Mucosa of descending colon (tissue), 3 donors: ENCODE results near the gene ST6GAL1. TPM values are rescaled to one million over a fixed set of nuclear protein-coding genes. Genes with fewer than 3 reads are reported as not detected.

Experiments
- ATAC-seq: fragments of 200-7000 bp; cut with Tn5 transposase; one replicate; pipeline ENCODE4 v1.9.1; 2020; ENCODE audit warnings: mild to moderate bottlenecking, moderate library complexity
- DNase-seq, 3 donors: peaks; one replicate each; pipeline ENCODE4 v3.0.0-alpha.2; 2020
- H3K36me3 ChIP-seq: fragments of 200-600 bp; one replicate; pipeline ENCODE4 v1.8.0; 2021; ENCODE audit warnings: low read depth, mild to moderate bottlenecking
- H3K4me1 ChIP-seq: fragments of 200-600 bp; one replicate; pipeline ENCODE4 v1.8.0; 2021; ENCODE audit warnings: low read depth, mild to moderate bottlenecking
- H3K4me3 ChIP-seq: fragments of 200-600 bp; one replicate; pipeline ENCODE4 v1.8.0; 2021; ENCODE audit warnings: mild to moderate bottlenecking
- H3K9me3 ChIP-seq: fragments of 200-600 bp; one replicate; pipeline ENCODE4 v1.8.0; 2021; ENCODE audit warnings: mild to moderate bottlenecking
- intact Hi-C, 2 donors: fragments of 100-400 bp; cut with DNase I in 1 of 2; cut with micrococcal nuclease in 1 of 2; formaldehyde crosslinking; loops; one replicate each; pipeline versions ENCODE4 v1.11.0 to v1.11.1; 2022; cut with DNase I, micrococcal nuclease
- total RNA-seq, 3 donors: library from RNA; stranded (reverse); fragmentation: NEBNext Ultra II Directional in 2 of 3; extraction: Animal tissue kit (Norgen Biotek cat#: 25700) in 2 of 3; gene quantifications; one replicate each; pipeline versions ENCODE4 v1.2.1 to v1.2.4, GENCODE V29; 2021 to 2023
- TF ChIP-seq, protein P1 (sequence below): fragments of 200-600 bp; IDR thresholded peaks from one replicate; pipeline ENCODE4 v1.8.0; 2022; ENCODE audit warnings: antibody characterized with exemption, mild to moderate bottlenecking
- donor health status: DM: no; HTN: no; CAD: no; lungs with moderate emphysema.
- donor health status: DM: no; HTN: no; CAD: no.
- donor health status: DM: no; HTN: yes; CAD: no.

ST6GAL1 gene
- total RNA-seq, 3 donors from 2014 or later, result 23.5 to 58.9 (median 53.6) TPM

DNA sequence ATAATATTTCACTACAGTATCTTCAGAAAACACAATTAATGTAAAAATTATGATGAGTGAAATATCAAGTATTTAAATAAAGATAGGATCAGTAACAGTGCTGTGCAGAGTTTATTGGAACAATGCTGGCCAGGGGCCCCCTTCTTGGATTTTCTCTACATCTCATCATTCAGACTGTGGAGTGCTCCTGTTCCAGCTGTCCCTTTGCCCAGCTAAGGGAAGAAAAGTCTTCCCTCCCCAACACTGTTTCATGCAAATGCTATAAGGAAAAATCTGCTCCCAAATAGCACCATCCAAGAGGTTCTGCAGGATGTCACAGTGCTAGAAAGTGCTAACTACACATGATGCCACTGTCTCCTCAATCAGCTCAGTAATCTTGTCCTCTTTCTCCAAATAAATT lies 144.5 kb downstream of the ST6GAL1 start:
- Histone ChIP-seq H3K4me3 (no peak overlapping the region), H3K4me1 (no peaks in the 10 kb centered on the region), H3K36me3 (no peaks in the 10 kb centered on the region), H3K9me3 (no peaks in the 10 kb centered on the region)
- DNase-seq (no peak), ATAC-seq (no peak)
- intact Hi-C loops, result no loop called here
- TF ChIP-seq, protein P1, sequence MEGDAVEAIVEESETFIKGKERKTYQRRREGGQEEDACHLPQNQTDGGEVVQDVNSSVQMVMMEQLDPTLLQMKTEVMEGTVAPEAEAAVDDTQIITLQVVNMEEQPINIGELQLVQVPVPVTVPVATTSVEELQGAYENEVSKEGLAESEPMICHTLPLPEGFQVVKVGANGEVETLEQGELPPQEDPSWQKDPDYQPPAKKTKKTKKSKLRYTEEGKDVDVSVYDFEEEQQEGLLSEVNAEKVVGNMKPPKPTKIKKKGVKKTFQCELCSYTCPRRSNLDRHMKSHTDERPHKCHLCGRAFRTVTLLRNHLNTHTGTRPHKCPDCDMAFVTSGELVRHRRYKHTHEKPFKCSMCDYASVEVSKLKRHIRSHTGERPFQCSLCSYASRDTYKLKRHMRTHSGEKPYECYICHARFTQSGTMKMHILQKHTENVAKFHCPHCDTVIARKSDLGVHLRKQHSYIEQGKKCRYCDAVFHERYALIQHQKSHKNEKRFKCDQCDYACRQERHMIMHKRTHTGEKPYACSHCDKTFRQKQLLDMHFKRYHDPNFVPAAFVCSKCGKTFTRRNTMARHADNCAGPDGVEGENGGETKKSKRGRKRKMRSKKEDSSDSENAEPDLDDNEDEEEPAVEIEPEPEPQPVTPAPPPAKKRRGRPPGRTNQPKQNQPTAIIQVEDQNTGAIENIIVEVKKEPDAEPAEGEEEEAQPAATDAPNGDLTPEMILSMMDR, result no peak

- Histone ChIP-seq H3K4me1 (no peaks in the 10 kb centered on the region), H3K4me3 (no peak overlapping the region), H3K36me3 (no peaks in the 10 kb centered on the region), H3K9me3 (no peaks in the 10 kb centered on the region)
- ATAC-seq (no peak), DNase-seq (no peak)
- TF ChIP-seq, protein P1, result no peak
- intact Hi-C loops, result no loop called here
Observed at GRCh38 chr3:187076297-187076696, 146.0 kb downstream of the ST6GAL1 start.

DNA sequence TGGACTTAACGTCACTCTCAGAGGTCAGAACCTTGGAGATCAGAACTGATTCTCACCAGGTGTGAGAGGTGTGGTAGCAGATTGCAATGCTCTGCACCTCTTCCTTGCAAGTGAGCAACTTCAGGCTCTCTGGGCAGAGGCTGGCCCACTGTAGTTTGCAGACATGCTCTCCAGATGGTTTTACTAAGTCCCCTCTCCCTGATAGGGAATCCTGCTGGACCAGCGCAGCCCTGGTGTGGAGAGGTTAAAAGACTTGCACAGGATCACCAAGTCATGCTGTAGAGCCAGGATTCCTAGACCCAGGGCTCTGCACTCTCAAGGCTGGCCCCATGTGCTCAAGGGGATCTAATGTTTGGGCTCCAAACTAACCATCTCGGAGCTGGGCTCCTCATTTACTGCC lies 146.8 kb downstream of the ST6GAL1 start:
- no peaks in the 10 kb centered on the region for H3K9me3 ChIP-seq
- intact Hi-C loops, result no loop called here
- TF ChIP-seq, protein P1, result no peak
- no peak for ATAC-seq
- no peak overlapping the region for H3K4me3 ChIP-seq
- no peak for DNase-seq
- H3K36me3 ChIP-seq, result no peaks in the 10 kb centered on the region
- H3K4me1 ChIP-seq, result no peaks in the 10 kb centered on the region

- no peaks in the 10 kb centered on the region for H3K9me3 ChIP-seq
- H3K4me3 ChIP-seq, result no peak overlapping the region
- DNase-seq, result no peak
- intact Hi-C loops, result no loop called here
- no peaks in the 10 kb centered on the region for H3K4me1 ChIP-seq
- H3K36me3 ChIP-seq, result no peaks in the 10 kb centered on the region
- no peak for ATAC-seq
- TF ChIP-seq, protein P1, result no peak
Observed at GRCh38 chr3:187077537-187077936, 147.2 kb downstream of the ST6GAL1 start.

GRCh38 chr3:187079090-187080022 lies 149.0 kb downstream of the ST6GAL1 start:
- TF ChIP-seq, protein P1, result no peak
- Histone ChIP-seq H3K9me3 (no peaks in the 10 kb centered on the region), H3K36me3 (no peaks in the 10 kb centered on the region), H3K4me1 (no peaks in the 10 kb centered on the region), H3K4me3 (no peak overlapping the region)
- DNase-seq (no peak), ATAC-seq (no peak)
- intact Hi-C loops, result no loop called here
